ENCODE measurements around the gene DPM3.

GRCh38 chr1:155179112-155180031, 39.0 kb upstream of the DPM3 start:
- TF ChIP-seq POLR2AphosphoS5 (IDR thresholded peaks at IDR 0.05; ENCODE audit: borderline replicate concordance, low read depth, low read length) = no peak
- no peak for TF ChIP-seq EZH2 (IDR thresholded peaks at IDR 0.05)
- TF ChIP-seq FOXP2 (optimal IDR thresholded peaks at IDR 0.05; ENCODE audit: control extremely low read depth, extremely low read length, insufficient read depth) = no peak
